HG03521 (cell line): Measurements from ENCODE around the gene PCED1A.

Source experiments
- ATAC-seq: cut with Tn5 transposase; IDR thresholded peaks from one replicate; pipeline ENCODE4 v1.9.1; 2021; ENCODE audit warnings: mild to moderate bottlenecking, moderate library complexity; ENCODE audit not compliant: unreplicated experiment

PCED1A gene

DNA sequence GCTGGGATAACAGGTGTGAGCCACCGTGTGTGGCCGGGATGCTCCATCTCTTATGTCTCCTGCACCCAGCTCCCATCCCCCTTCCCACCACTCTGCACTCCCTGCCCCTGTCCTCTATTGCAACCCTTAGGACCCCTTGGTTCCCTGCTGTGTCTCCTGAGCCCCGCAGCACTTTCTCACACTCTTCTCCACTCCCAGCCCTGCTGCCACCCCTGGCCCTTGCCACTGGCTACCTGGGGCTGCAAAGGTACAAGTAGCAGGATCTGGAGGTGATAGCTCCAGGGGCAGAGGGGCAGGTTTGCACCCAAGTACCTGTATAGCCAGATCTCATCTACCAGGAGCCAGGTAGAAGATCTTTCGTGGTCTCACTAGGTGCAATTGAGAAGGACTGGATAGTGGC, 33.4 kb downstream of the PCED1A start:
- no peak for ATAC-seq

DNA sequence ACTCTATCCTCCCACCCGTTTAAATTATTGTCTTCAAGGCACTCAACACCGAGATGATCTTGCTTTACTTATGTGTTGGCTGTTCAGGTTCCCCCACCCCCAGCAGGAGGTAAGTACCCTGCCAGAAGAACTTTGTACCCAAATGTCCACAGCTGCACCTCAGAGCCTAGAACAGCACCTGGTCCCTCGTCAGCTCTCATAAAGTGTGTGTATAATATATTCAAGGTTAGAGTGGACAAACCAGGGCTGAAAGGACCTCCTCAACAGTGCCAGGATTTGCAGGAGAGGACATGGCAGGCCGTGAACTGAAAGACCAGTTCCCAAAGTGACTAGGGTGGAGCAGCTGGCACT, 34.1 kb downstream of the PCED1A start:
- ATAC-seq: no peak

GRCh38 chr20:2805689-2806350, 34.6 kb downstream of the PCED1A start:
- no peak for ATAC-seq

GRCh38 chr20:2804852-2805688, 35.4 kb downstream of the PCED1A start:
- no peak for ATAC-seq

- no peak for ATAC-seq
Measured at GRCh38 chr20:2804041-2804828, 36.2 kb downstream of the PCED1A start.

DNA sequence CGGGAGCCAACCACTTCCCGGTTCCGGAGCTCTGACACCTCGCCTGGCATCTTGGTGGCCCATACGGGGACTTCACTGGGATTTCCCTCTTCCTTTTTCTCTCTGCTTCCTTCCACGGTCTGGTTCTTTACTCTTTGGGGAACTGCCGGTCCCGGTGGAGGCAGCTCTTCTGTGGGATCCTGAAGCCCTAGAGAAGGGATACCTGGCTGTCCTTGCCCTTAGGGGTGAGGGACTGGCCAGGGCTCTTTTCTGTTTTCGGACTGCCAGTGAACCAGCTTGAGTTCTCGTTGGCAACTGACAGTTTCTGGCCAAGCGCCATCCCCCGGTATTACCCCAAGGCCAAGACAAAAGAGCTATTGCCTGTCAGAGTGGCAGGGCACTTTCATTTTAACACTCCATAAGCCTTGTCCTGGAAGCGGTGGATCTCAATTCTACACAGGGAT, 39.1 kb downstream of the PCED1A start:
- ATAC-seq: peak; percentile 12

DNA sequence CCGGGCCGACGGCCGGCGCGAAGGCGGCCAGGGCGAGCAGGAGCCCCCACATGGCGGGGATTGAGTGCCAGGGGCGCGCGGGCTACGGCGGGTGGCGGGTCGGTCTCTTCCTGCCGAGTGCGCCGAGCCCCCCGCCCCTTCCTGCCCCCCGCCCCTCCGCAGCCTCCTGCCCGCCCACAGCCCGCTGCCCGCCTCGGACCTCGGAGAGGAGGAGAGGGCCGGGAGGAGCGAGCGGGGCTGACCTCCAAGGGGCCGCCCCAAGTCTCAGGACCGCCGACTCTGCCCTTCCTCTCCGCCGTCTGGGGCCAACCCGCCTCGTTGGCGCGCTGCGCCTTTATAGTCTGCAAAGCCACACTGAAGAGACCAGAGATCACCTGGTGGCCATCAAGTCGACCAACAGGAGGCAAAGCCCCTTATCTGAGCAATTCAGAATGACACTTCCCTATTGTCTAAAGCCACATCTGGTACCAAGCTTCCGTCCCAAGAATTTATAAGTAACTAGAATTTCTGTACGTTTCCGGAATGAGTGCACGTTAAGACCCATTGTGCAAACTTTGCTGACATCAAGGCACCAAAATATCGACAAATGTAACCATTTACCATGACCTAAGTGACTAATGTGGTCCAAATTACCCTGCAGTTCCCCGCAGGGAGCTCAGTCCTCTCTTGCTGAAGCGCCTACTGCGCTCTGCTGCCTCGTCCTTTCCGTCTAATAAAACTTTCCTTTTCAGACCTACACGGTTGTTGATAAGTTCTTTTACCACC, 39.8 kb downstream of the PCED1A start, which contains the start of gene CPXM1:
Gene CPXM1 (minus strand): TSS at position 107 of the 765 bp plus-strand sequence. CDS start 55 bp downstream, at position 52.
- ATAC-seq: peak; percentile 68

DNA sequence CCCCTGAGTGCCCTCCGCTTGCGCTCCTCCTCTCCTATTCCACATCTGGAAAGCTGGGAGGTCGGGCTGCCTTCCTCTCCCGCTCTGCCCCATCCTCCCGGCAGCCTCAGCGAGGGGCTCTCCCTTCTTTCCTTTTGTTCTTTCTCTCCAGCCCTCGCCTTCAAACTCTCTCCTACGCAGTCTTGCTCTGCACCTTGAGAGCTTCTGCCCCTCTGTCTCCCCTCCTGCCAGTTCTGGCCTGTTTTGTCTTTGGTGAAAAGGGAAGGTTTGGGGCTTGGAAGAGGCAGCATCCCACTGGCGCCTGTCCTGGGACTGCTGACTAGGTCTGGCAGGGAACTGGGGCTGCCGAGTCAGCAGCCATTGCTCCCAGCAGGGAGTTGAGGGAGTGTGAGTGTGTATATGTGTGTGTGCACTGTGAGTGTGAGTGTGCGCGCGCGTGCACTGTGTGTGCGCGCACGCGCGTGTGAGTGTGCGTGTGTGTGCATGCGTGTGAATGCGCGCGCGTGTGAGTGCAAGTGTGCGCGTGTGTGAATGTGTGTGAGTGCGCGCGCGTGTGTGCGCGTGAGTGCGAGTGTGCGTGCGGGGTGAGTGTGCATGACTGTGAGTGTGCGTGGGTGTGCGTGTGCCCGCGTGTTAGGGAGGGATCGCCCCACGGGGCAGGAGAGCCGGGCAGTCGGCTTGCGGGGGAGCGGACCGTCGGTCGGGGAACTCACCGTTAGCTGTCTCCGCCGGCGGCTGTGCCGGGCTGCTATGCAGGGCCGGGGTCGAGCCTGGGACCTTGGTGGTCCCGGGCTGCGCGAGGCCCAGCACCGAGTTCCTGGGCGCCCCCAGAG, 40.6 kb downstream of the PCED1A start:
- ATAC-seq: peak; percentile 14

DNA sequence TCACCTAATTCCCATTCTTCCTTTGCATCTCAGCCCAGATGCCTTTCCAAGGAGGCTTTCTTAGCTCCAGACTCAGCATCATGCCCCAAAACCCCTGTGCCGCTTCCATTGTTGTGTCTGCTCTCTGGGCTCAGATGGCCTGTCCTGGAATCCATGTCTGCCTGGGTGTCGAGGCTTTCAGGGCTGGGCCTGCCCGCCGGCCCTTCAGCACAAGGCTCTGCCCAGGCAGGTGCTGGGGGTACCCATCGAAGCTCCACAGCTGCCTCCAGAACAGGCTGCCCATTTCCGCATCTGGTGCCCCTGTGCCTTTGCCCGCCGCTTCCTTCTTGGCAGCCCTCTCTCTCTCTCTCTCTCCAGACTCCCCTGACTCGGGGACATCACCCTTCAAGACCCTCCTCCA, 41.2 kb downstream of the PCED1A start:
- no peak for ATAC-seq

DNA sequence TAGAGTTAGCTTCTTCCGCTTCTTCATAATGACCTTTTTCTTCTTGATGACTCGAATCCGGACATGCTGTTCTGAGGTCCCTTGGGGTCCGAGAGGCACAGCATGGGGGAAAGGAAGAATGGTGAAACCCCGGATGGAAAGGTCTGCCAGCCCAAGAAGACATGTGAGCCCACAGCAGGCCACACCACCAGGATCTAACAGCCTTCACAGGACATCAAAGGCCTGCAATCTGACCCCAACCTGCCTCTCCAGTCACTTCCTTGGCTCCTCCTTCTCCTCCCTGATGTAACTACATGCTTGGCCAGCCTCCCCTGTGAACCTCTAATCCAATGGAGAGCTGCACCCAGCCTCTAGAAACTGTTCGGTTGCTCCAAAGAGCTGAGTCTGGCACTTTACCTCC, 41.6 kb downstream of the PCED1A start:
- no peak for ATAC-seq

DNA sequence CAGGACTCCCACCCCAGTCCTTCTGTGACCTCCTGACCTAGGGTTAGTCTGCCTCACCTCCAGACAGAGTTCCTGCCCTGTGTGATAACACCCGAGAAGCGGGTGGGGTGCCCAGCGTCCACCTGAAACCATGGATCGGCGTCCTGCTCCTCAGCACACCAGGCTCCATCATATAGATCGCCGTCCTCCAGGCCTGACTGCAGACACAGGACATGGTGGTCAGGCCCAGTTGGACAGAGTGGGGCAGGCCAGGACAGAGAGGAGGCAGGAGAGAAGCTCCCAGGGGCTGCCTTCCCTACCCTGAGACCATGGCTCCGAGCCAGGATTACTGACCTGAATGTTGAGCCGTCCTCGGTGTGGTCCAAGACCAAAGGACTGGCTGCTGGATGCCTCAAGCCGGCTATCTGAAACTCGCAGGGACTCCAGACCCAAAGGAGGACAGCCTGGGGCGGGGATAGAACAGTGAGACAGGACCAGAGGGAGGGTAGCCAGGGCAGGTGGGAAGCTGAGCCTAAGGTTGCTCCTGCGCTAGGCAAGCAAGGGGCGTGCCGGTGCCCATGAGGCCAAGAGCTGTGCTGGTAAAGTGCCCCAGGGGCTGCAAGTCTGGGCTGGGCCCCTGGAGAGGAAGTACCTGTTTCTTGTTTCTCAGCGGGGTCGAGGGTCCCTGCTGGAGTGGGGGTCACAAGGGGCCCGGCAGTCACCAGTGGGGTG, 42.2 kb downstream of the PCED1A start:
- no peak for ATAC-seq

- ATAC-seq: no peak
Measured at GRCh38 chr20:2797136-2797983, 43.1 kb downstream of the PCED1A start.

DNA sequence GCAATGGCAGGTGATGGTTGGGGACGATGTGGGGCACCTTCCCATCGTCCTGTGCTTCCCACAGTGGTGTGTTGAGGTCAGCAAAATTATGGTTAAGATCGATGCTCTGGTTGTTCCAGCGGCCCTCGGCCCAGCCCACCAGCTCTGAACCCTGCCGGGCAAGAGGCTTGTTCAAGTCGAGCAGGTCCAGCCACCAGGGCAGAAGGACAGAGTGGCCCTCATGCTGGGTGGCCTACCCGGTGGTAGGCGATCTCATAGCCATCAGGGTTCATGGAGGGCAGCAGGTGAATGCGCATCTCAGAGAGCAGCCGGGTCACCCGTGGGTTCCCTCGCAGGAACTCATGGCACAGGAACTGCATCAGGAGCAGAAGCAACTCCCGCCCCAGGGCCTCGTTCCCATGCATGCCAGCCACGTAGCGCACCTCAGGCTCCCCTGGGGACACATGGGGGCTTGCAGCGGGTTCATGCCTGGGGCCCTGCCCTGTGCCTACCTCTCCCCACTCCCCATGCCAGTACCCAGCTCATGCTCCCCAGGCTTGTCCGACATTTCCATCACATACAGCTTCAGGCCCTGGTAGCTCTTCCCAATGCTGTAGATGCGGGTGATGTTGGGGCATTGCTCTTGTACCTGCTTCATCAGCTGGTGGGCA, 44.3 kb downstream of the PCED1A start:
- ATAC-seq: no peak

GRCh38 chr20:2795451-2795850, 45.0 kb downstream of the PCED1A start:
- no peak for ATAC-seq

GRCh38 chr20:2794866-2795447, 45.5 kb downstream of the PCED1A start:
- ATAC-seq: no peak

DNA sequence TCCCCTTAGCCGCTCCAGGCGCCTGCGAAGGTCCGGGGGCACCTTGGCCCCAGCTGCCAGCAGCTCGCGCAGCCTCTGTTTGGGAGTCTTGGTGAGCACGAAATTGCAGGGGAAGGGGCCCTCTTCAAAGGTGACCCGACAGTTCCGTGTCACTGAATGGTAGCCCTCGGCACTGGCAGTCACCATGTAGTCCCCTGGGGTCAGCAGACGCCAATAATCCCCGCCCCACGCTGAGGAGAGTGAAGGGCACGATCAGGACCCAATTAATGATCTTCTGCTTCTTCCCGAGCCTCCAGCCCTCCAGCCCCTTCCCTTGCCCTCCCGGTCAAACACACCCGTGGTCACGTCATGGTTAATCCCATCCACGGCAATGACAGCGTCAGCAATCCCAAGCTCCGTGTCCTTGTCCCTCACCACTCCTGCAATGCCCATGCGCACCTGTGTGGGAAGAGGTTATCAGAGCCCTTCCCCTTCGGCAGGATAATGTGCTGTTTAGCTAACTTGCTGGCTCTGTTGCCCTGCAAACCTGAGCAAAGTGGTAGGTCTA, 46.2 kb downstream of the PCED1A start:
- ATAC-seq: no peak

- no peak for ATAC-seq
Measured at GRCh38 chr20:2793471-2793870, 47.0 kb downstream of the PCED1A start.
